ENCODE measurements around the gene GMDS. TPM values are rescaled to one million over a fixed set of nuclear protein-coding genes. Genes with fewer than 3 reads are reported as not detected.

Gene GMDS
- total RNA-seq, 1 experiment from 2014 or later = 27.6 TPM

DNA sequence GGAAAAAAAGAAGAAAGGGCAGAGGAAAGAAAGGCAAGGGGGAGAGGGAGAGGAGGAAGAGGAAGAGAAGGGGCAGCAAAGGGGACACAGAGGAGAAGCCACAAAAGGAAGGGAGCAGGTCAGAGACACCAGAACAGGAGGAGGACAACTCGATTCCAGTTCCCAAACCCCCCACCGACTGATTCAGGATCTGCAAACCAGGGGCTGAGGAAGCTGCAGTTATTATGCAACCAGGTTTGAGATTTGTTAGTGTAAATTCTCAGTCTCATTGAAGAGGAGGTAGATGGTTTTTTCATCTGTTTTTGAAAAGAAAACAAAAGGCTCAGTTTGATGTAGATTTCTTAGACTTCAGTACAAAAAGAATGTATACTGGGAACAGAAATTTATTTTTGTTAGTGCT lies 432.9 kb downstream of the GMDS start:
- H4K8ac ChIP-seq (replicated peaks; ENCODE audit: insufficient read length, low read depth, low read length) = no peak overlapping the region
- no peaks in the 10 kb centered on the region; the same call in 1 of the 2 replicates for H3K4me1 ChIP-seq (ENCODE audit: insufficient read depth, low read length)
- H2AK5ac ChIP-seq (ENCODE audit: insufficient read length, low read length) = no peak overlapping the region
- H3K9ac ChIP-seq (ENCODE audit: extremely low read depth, insufficient read length, low read length) = no peak overlapping the region
- H2BK120ac ChIP-seq (ENCODE audit: low read depth, low read length, poor library complexity, severe bottlenecking) = no peak overlapping the region
- H3K27ac Mint-ChIP-seq = peak overlapping the region in 1 of 3 experiments; percentile 4; a peak in 3 of 7 replicates
- H3K14ac ChIP-seq (ENCODE audit: insufficient read depth, low read length) = no peak overlapping the region
- no peaks in the 10 kb centered on the region for H3K79me2 ChIP-seq (ENCODE audit: insufficient read depth, low read length)
- H3K4me1 Mint-ChIP-seq = peaks cover 12 to 20% of the 10 kb centered on the region in 2 experiments
- no peak overlapping the region for H3T11ph ChIP-seq (ENCODE audit: low read length)
- H3K4me3 Mint-ChIP-seq = no peak overlapping the region
- no peak overlapping the region for H2BK15ac ChIP-seq (ENCODE audit: low read depth, low read length)
- DNase-seq = no peak
- no peak overlapping the region for H3K4ac ChIP-seq (ENCODE audit: low read depth, low read length)
- no peak overlapping the region for H3K18ac ChIP-seq (ENCODE audit: insufficient read length, low read depth, low read length)
- no peak overlapping the region for H2BK5ac ChIP-seq (ENCODE audit: insufficient read length, low read length)
- H3K9me3 ChIP-seq (ENCODE audit: control insufficient read depth, low read depth, low read length) = no peaks in the 10 kb centered on the region
- no peaks in the 10 kb centered on the region for H3K36me3 Mint-ChIP-seq (ENCODE audit: insufficient read depth in 1 of 3, low read depth in 3 of 3)
- H4K5ac ChIP-seq (ENCODE audit: insufficient read length, low read depth, low read length) = no peak overlapping the region
- H2BK20ac ChIP-seq (ENCODE audit: low read depth, low read length, poor library complexity, severe bottlenecking) = no peak overlapping the region
- no peak overlapping the region for H3K56ac ChIP-seq (ENCODE audit: insufficient read length, low read depth, low read length)
- no peaks in the 10 kb centered on the region; the same call in 1 of the 2 replicates for H3K27me3 ChIP-seq (ENCODE audit: insufficient read depth, low read length)
- no peaks in the 10 kb centered on the region for H3K9me3 Mint-ChIP-seq
- no peaks in the 10 kb centered on the region for H3K23me2 ChIP-seq (ENCODE audit: insufficient read length, low read depth, low read length, poor library complexity, severe bottlenecking)
- H2AFZ ChIP-seq (ENCODE audit: low read length) = no peak overlapping the region
- H3K27me3 Mint-ChIP-seq (ENCODE audit: low read depth) = no peaks in the 10 kb centered on the region
- H3K27ac ChIP-seq (ENCODE audit: insufficient read length, low read depth, low read length) = no peak overlapping the region
- WGBS (ENCODE audit: extremely low coverage, insufficient read length, low lambda C conversion rate) = no CpG with 5 or more reads among the region's 2 CpGs
- no peak for TF ChIP-seq CTCF (conservative IDR thresholded peaks at IDR 0.05)
- H3K23ac ChIP-seq (ENCODE audit: insufficient read length, low read depth, low read length) = no peak overlapping the region
- no peak overlapping the region for H3K4me2 ChIP-seq (ENCODE audit: insufficient read depth, insufficient read length, low read length)
- H3K79me1 ChIP-seq (ENCODE audit: insufficient read depth, low read depth, low read length, poor library complexity, severe bottlenecking) = no peaks in the 10 kb centered on the region
- no peaks in the 10 kb centered on the region for H4K20me1 ChIP-seq (ENCODE audit: control insufficient read depth, insufficient read depth, insufficient read length)
- H4K91ac ChIP-seq (ENCODE audit: insufficient read length, low read depth, low read length) = no peak overlapping the region
- H2BK12ac ChIP-seq (ENCODE audit: insufficient read length, low read depth, low read length) = no peak overlapping the region
